Brain microvascular endothelial cell (primary cell): ENCODE results near the gene TEX26.
A peak's percentile ranks its signal among the peaks of the same experiment; 100 is the strongest.

Experiments used
- DNase-seq: peaks from one replicate; pipeline ENCODE4 v3.0.0-alpha.2; 2020
- H3K27ac ChIP-seq: fragments of 250-450 bp; sonication (Bioruptor Pico); 2 replicates; pipeline ENCODE4 v1.5.1; 2020; ENCODE audit warnings: mild to moderate bottlenecking, moderate library complexity
- H3K27me3 ChIP-seq: fragments of 250-450 bp; sonication (Bioruptor Pico); replicated peaks from 2 replicates; pipeline ENCODE4 v1.5.1; 2020; ENCODE audit warnings: mild to moderate bottlenecking
- H3K36me3 ChIP-seq: fragments of 250-450 bp; sonication (Bioruptor Pico); replicated peaks from 2 replicates; pipeline ENCODE4 v1.5.1; 2020; ENCODE audit warnings: mild to moderate bottlenecking
- H3K4me3 ChIP-seq: 2 replicates; pipeline ENCODE4 v1.5.1; 2011; ENCODE audit warnings: low read depth, mild to moderate bottlenecking, control low read depth, low read length, moderate library complexity
- in situ Hi-C: cut with HindIII; loops from 2 replicates; pipeline ENCODE4 v1.10.0; 2017; ENCODE audit warnings: low sequenced_read_pairs, low pct_ligation_motif_present
- TF ChIP-seq, protein P1 (sequence below): IDR thresholded peaks from 2 replicates; pipeline ENCODE4 v1.5.1; 2011; ENCODE audit warnings: low read depth, mild to moderate bottlenecking, moderate library complexity, low read length, control low read depth, inconsistent platforms; ENCODE audit errors: missing control alignments

TEX26 gene

DNA sequence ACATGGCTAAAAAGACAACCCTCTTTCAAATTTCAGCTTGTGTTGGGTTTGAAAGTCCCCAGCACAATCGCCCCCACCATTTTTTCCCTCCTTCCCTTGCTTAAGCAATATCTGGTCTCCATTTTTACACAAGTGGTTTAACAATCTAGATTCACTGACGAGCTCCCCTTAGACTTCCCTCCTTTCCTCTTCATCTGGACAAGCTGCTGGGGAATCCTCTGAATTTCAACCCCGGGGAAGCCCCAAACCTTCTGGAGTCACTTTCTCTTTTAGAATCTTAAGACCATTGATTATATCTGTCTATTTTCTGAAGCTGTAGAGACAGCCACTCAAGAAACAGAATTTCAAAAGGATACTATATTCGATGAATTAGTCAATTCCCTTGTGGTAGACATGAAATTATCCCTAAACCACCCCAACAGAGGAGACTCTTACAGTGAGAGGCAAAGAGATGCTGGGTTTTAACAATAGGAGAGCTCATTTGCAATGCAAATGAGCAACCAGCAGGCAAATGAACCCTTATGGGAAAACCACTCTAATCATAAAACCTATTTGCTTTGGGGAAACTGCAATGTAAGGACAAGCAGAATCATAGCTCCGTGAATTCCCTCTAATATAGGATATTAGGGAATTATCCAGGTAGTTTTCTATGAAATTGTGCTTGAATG lies 78.9 kb downstream of the TEX26 start:
- in situ Hi-C loops: no loop called here
- no peak for DNase-seq
- H3K4me3 ChIP-seq: no peak overlapping the region
- TF ChIP-seq, protein P1, sequence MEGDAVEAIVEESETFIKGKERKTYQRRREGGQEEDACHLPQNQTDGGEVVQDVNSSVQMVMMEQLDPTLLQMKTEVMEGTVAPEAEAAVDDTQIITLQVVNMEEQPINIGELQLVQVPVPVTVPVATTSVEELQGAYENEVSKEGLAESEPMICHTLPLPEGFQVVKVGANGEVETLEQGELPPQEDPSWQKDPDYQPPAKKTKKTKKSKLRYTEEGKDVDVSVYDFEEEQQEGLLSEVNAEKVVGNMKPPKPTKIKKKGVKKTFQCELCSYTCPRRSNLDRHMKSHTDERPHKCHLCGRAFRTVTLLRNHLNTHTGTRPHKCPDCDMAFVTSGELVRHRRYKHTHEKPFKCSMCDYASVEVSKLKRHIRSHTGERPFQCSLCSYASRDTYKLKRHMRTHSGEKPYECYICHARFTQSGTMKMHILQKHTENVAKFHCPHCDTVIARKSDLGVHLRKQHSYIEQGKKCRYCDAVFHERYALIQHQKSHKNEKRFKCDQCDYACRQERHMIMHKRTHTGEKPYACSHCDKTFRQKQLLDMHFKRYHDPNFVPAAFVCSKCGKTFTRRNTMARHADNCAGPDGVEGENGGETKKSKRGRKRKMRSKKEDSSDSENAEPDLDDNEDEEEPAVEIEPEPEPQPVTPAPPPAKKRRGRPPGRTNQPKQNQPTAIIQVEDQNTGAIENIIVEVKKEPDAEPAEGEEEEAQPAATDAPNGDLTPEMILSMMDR: no peak
- no peaks in the 10 kb centered on the region for H3K36me3 ChIP-seq
- H3K27ac ChIP-seq: no peak overlapping the region
- no peaks in the 10 kb centered on the region for H3K27me3 ChIP-seq

DNA sequence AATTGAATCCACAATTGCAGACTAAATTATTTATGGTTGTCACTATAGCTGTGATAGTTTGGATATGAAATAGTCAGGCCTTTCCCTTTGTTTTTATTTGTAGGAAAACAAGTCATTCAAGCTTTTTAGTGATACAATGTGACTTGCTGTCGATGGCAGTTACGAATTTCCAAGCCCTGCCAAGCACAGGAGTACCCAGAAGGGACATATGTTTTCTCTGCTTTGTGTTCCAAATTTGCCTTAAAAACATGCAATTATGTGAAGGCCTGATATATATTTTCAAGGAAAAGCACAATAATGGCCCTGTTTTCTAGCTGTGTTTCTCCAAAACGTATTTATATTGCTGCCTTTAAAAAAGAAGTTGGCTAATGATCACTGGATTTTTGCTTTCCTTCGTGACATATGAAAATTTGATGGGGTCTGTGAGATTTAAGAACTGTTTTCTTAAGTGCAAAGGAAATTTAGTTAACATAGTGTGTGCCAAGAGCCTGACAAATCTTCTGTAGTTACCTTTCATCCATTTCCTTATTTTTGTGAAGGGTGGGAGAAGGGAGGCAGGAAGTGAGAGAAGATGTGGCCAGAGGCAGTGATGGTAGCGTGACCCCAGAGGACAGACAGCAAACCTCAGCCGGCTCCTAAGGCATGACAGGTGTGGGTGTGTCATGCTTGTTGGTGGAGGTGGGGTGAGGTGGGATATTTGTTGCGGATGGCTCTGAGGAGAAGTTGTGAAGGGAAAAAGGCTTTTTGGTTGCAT lies 79.6 kb downstream of the TEX26 start:
- H3K27ac ChIP-seq: no peak overlapping the region
- no peak for DNase-seq
- H3K4me3 ChIP-seq: no peak overlapping the region
- TF ChIP-seq, protein P1: no peak
- no peaks in the 10 kb centered on the region for H3K36me3 ChIP-seq
- no peaks in the 10 kb centered on the region for H3K27me3 ChIP-seq
- in situ Hi-C loops: no loop called here

DNA sequence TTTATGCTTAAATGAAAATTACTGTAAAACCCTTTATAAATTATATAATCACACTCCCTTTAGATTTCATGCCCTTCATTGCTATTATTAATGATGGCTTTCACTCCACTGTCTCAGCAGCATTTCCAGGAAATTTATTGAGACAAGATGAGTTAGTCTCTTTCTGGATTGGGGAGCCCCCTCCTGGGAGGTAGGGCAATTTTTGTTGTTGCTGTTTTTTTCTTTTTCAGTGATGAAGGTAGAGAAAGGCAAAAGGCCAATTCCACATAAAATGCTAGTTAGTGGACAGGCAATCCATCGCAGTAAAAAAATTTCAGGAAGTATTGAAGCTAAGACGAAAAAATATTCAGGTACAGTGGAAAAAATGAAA lies 80.2 kb downstream of the TEX26 start:
- in situ Hi-C loops: no loop called here
- no peak overlapping the region for H3K4me3 ChIP-seq
- peak; percentile 33 for DNase-seq
- no peak overlapping the region for H3K27ac ChIP-seq
- no peaks in the 10 kb centered on the region for H3K27me3 ChIP-seq
- no peaks in the 10 kb centered on the region for H3K36me3 ChIP-seq
- TF ChIP-seq, protein P1: peak; percentile 67

DNA sequence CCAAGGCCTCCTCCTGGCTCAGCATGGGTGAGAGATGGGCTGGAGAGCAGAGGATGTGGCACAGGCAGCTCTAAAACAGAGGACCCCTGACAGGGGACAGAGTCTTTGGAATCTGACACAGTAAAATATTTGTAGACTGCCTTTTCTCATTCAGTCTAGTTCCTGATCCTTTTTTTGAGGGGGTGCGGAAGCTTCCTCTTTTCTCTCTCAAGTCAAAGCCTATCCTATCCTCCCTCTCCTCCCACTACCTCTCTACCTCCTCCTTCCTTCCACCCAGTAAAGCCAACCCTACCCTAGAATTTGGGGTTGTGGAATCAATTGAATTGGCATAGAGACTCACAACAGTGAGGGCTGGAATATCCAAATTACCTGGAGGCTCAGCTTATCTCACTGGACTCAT lies 82.0 kb downstream of the TEX26 start:
- TF ChIP-seq, protein P1: no peak
- in situ Hi-C loops: no loop called here
- H3K36me3 ChIP-seq: no peaks in the 10 kb centered on the region
- H3K27ac ChIP-seq: no peak overlapping the region
- DNase-seq: no peak
- no peaks in the 10 kb centered on the region for H3K27me3 ChIP-seq
- no peak overlapping the region for H3K4me3 ChIP-seq

DNA sequence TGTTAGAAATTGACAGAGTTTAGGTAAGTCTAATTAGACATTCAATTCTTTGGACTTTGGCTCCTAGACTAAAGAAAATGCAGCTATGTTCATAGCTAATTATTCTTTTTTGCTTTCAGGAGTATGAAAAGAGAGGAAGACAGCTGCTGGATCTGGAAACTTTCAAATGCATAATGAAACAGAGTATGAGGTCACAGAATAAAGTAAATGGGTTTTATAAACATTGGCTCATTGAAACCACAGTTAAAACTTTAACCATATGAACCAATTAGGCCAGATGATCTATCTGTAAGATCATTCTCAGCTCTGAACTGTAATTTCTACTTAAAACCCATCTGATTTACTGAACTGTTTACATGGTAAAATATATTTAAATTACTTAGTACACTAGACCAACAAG lies 82.7 kb downstream of the TEX26 start:
- in situ Hi-C loops: no loop called here
- no peak for DNase-seq
- Histone ChIP-seq H3K4me3 (no peak overlapping the region), H3K36me3 (no peaks in the 10 kb centered on the region), H3K27ac (no peak overlapping the region), H3K27me3 (no peaks in the 10 kb centered on the region)
- TF ChIP-seq, protein P1: no peak
